ENCODE data around the gene IST1.

DNA sequence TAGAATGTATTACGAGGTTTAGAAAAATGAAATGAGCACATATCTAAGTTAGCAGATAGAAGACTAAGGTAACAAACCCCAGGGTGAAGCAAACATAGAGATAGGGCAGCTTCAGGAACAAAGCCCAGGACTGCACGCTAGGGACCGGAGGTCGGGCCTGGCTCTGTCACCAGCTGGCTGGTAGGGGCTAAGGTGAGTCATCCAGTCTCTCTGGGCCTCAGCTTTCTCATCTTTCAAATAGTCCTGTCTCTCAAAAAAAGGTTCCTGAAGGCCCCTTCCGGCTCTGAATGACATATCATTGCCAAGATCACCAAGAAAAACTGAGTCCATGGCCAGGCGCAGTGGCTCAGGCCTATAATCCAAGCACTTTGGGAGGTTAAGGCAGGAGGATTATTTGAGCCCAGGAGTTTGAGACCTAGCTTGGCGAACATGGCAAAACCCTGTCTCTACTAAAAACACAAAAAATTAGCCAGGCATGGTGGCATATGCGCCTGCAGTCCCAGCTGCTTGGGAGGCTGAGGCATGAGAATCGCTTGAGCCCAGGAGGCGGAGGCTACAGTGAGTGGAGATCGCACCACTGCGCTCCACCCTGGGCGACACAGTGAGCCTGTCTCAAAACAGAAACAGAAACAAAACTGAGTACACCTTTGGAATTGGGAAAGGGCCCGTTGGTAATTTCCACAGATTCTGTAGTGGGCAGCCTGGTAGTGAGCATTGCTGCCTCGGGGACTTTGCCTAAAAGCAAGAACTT lies 78.9 kb downstream of the IST1 start:
- TF ChIP-seq POLR2A (IDR thresholded peaks at IDR 0.05) = no peak
- no peak for TF ChIP-seq POLR2AphosphoS5 (IDR thresholded peaks at IDR 0.05)
- TF ChIP-seq, protein P1, sequence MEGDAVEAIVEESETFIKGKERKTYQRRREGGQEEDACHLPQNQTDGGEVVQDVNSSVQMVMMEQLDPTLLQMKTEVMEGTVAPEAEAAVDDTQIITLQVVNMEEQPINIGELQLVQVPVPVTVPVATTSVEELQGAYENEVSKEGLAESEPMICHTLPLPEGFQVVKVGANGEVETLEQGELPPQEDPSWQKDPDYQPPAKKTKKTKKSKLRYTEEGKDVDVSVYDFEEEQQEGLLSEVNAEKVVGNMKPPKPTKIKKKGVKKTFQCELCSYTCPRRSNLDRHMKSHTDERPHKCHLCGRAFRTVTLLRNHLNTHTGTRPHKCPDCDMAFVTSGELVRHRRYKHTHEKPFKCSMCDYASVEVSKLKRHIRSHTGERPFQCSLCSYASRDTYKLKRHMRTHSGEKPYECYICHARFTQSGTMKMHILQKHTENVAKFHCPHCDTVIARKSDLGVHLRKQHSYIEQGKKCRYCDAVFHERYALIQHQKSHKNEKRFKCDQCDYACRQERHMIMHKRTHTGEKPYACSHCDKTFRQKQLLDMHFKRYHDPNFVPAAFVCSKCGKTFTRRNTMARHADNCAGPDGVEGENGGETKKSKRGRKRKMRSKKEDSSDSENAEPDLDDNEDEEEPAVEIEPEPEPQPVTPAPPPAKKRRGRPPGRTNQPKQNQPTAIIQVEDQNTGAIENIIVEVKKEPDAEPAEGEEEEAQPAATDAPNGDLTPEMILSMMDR (IDR thresholded peaks at IDR 0.05 in 8 of 11, conservative IDR thresholded peaks at IDR 0.05 in 3 of 11) = no peak
